Lower leg skin (tissue), 3 donors: ENCODE measurements around the gene F12.

ENCODE experiments used
- CTCF ChIP-seq, 3 donors: fragments of 450-650 bp; IDR thresholded peaks; one replicate each; pipeline ENCODE4 v1.5.1; 2016; ENCODE audit warnings: antibody characterized with exemption in 3 of 3, mild to moderate bottlenecking in 3 of 3, moderate library complexity in 2 of 3
- POLR2A ChIP-seq, 2 donors: fragments of 450-650 bp; IDR thresholded peaks; one replicate each; pipeline ENCODE4 v1.6.1; 2016 to 2017; ENCODE audit warnings: antibody characterized with exemption in 2 of 2, mild to moderate bottlenecking in 1 of 2, moderate library complexity in 1 of 2

- no peak for TF ChIP-seq CTCF (IDR thresholded peaks at IDR 0.05)
- no peak for TF ChIP-seq POLR2A (IDR thresholded peaks at IDR 0.05)
These were observed 30.2 kb downstream of the F12 start for GRCh38 chr5:177378884-177379883.
